ENCODE data around the gene EPB41. TPM values are rescaled to one million over a fixed set of nuclear protein-coding genes. Genes with fewer than 3 reads are reported as not detected.

EPB41 gene
- total RNA-seq, 2 experiments from 2014 or later, result 162 to 170 TPM

DNA sequence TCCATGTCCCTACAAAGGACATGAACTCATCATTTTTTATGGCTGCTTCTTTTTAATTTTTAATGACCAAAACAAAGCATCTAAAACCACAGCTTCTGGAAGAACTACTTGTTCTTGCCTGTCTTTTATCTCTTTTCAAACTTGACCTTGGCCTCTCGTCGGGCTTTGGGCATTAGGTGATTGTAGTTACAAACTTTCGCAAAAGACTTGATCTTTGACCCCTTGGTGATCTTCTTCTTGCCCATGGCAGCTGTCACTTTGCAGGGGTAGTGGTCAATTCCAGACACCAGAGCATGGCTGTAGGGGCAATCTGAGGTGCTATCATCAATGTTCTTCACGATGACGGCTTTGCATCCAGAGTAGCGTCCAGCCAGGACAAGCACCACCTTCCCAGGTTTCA, 67.8 kb downstream of the EPB41 start:
- peaks cover 8% of the 10 kb centered on the region for H3K4me1 Mint-ChIP-seq
- POLR2A ChIA-PET, result no interaction called here
- no peak for ATAC-seq (ENCODE audit: low read depth)
- no peaks in the 10 kb centered on the region for H3K27me3 Mint-ChIP-seq
- H3K4me3 Mint-ChIP-seq, result no peak overlapping the region
- H3K27ac Mint-ChIP-seq, result no peak overlapping the region
- DNase-seq, result no peak
- peaks cover 21% of the 10 kb centered on the region for H3K36me3 Mint-ChIP-seq
- H3K9me3 Mint-ChIP-seq, result peaks cover 1% of the 10 kb centered on the region

DNA sequence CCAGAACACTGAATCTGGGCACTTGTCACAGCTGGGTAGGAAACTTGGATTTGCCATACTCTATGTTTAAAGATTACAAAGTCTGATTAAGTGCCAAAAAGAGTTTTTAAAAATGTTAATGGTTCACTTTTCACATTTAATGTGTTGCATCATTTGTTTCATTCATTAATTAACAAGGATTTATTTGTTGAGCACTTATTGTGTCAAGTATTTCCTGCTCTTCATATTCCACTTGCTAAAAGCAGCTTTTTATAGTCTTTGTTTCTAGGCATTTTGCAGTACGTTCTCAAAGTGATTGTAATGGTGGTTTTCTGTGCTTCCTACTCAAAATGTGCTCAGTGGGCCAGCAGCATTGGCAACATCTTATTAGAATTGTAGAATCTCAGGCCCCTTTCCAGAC, 68.7 kb downstream of the EPB41 start:
- no peak overlapping the region for H3K27ac Mint-ChIP-seq
- POLR2A ChIA-PET, result no interaction called here
- H3K27me3 Mint-ChIP-seq, result no peaks in the 10 kb centered on the region
- no peak overlapping the region for H3K4me3 Mint-ChIP-seq
- ATAC-seq (ENCODE audit: low read depth), result no peak
- DNase-seq, result no peak
- H3K4me1 Mint-ChIP-seq, result peaks cover 6% of the 10 kb centered on the region
- H3K9me3 Mint-ChIP-seq, result peaks cover 1% of the 10 kb centered on the region
- H3K36me3 Mint-ChIP-seq, result peaks cover 26% of the 10 kb centered on the region

DNA sequence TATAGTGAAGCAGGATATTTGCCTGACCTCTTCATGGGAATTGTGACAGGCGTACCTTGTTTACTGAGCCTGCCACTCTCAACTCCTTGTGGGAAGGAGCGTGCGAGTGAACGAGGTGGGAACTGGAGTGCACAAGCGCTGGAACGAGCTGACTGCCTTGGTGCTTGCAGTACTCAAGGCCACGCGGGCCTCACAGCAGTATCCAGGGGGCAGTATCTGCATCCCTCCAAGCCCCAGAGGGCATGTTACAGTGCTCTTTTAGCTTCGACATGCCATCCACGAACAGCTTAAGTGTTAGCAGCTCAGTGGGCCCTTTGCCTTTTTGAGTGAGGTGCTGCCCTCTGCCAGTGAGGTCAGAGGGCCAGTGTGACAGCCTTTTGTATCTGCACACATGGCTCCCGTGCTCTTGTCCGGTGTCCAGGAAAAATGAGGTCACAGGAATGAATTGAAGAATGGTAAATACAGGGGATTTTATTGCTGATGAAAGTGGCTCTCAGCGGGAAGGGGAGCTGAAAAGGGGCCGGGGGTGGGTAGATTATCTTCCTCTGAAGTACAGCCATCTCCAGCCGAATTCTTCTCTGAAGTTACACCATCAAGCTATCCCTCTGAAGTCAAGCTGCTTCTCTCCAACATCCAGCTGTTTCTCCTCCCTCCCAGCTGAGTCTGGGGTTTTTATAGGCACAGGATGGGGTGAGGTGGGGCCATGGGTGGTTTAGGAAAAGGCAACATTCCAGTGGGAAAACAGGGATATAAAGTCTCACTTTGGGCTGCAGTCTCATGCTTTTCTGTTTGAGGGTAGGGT, 69.3 kb downstream of the EPB41 start:
- H3K36me3 Mint-ChIP-seq, result peaks cover 25% of the 10 kb centered on the region
- no peak overlapping the region for H3K27ac Mint-ChIP-seq
- H3K27me3 Mint-ChIP-seq, result no peaks in the 10 kb centered on the region
- peaks cover 6% of the 10 kb centered on the region for H3K4me1 Mint-ChIP-seq
- H3K4me3 Mint-ChIP-seq, result no peak overlapping the region
- peaks cover 1% of the 10 kb centered on the region for H3K9me3 Mint-ChIP-seq
- no peak for DNase-seq
- no peak for ATAC-seq (ENCODE audit: low read depth)
- POLR2A ChIA-PET, result no interaction called here

DNA sequence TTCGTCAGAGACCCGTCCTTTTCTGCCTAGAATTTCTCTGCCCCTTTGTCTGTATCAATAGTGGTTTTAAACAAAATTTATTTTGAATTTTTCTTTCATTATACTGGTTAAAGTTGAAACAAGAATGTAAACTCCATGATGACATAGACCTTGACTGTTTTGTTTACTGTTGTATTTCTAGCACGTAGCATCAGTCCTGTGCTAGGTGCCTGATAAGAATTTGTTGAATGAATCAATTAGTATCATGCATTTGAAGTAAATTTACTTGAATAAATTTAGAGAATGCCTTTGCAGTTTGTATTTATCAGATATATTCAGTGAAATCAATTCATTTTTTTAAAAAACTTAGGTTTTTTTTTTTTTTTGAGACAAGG, 69.9 kb downstream of the EPB41 start:
- ATAC-seq (ENCODE audit: low read depth), result no peak
- Mint-ChIP-seq H3K27ac (no peak overlapping the region), H3K27me3 (no peaks in the 10 kb centered on the region), H3K4me3 (no peak overlapping the region), H3K9me3 (peaks cover 1% of the 10 kb centered on the region), H3K4me1 (peaks cover 6% of the 10 kb centered on the region), H3K36me3 (peaks cover 24% of the 10 kb centered on the region)
- DNase-seq, result no peak
- POLR2A ChIA-PET, result interaction anchor here (0.6 kb wide), 1 partner anchor 124 kb away, joined by 3 read pairs; no protein-coding TSS in a partner anchor

DNA sequence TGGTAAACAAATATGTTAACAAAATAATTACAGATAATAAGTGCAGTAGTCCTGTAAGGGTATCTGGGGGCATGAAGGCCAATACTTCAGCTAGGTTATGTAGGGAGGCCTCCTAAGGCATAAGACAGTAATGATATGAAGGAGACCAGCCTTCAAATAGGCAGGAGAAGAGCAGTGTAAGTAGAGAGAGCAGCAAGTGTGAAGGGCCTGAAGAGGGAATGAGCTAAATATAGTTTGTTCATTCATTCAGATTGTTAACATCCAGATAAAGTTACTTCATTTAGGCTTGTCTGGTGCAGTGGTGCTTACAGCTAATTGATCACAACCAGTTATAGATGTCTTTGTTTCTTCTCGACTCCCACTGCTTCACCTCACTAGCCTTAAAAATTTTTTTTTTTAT, 71.1 kb downstream of the EPB41 start:
- Mint-ChIP-seq H3K4me1 (peaks cover 6% of the 10 kb centered on the region), H3K27ac (no peak overlapping the region), H3K4me3 (no peak overlapping the region), H3K27me3 (no peaks in the 10 kb centered on the region), H3K36me3 (peaks cover 18% of the 10 kb centered on the region), H3K9me3 (peaks cover 1% of the 10 kb centered on the region)
- POLR2A ChIA-PET, result no interaction called here
- DNase-seq (no peak), ATAC-seq (ENCODE audit: low read depth) (no peak)

DNA sequence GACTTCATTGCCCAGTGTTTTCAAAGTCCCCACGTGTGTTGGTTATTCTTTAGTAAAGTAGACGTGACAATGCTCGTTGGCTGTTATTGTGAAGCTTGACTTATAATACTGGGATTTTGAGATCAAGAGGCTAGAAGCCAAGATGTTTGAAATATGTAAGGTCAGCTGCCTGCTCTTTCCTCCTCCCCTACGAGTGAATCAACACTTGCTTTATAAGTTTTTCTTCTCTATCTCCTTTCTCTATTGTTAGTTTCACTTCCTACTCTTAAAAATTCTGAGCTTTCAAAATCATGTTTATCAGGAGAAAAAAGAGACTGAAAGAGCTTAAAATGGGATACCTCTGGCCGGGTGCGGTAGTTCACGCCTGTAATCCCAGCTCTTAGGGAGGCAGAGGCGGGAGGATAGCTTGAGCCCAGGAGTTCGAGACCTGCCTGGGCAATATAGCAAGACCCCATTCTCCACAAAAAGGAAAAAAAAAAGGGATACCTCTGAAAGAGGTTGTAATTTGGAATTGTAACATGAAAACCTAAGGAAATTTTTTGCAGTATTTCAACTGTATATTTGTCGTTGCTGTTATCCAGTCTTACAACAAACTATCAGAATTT, 72.0 kb downstream of the EPB41 start:
- no peaks in the 10 kb centered on the region for H3K27me3 Mint-ChIP-seq

DNA sequence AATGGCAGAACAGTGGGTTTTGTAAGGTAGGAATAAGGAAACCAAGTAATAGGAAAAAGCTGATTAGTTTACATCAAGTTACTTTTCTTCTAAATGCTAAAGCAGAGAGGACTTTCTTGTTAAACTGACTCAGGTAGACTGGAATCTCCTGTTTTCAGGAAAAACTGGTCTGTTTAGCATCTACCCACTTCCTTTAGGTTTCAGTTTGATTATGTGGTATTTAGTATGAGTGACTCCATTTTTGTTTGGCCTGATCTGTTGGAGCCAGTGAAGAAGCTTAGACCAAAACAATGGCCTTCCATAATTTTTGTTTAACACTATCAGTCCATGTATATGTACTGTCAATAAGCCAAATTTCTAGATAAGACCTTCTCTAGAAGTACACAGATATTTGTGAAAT, 88.4 kb downstream of the EPB41 start:
- Mint-ChIP-seq H3K27ac (no peak overlapping the region), H3K9me3 (no peaks in the 10 kb centered on the region), H3K4me1 (peaks cover 3% of the 10 kb centered on the region), H3K27me3 (no peaks in the 10 kb centered on the region), H3K36me3 (peaks cover 30% of the 10 kb centered on the region), H3K4me3 (no peak overlapping the region)
- POLR2A ChIA-PET, result no interaction called here
- no peak for DNase-seq
- no peak for ATAC-seq (ENCODE audit: low read depth)

More for the DNA sequence above, 72.0 kb downstream of the EPB41 start:
- Mint-ChIP-seq H3K9me3 (peaks cover 1% of the 10 kb centered on the region), H3K27ac (no peak overlapping the region), H3K4me1 (peaks cover 3% of the 10 kb centered on the region), H3K4me3 (no peak overlapping the region), H3K36me3 (peaks cover 15% of the 10 kb centered on the region)
- ATAC-seq (ENCODE audit: low read depth) (no peak), DNase-seq (no peak)
- POLR2A ChIA-PET, result no interaction called here

DNA sequence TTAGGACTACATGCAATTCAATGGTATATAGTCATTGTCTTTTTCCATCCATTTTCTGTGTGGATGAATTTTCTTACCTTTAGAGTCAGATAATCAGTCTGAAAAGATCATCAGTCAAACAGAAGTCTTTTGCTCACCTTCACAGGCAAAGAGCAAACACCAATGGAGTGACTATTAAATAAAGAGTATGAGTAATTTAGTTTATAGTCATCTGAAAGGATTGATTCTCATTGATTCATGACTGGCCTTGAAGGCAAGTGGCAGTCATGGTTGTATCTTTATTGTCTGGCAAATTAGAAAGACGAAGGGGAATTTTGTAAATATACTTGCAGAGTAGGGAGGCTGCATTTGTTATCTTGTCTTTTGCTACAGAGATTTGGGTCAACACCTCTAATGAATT, 89.9 kb downstream of the EPB41 start:
- Mint-ChIP-seq H3K4me3 (no peak overlapping the region), H3K36me3 (peaks cover 30% of the 10 kb centered on the region), H3K27me3 (no peaks in the 10 kb centered on the region), H3K9me3 (no peaks in the 10 kb centered on the region), H3K4me1 (peaks cover 3% of the 10 kb centered on the region), H3K27ac (no peak overlapping the region)
- DNase-seq, result no peak
- no peak for ATAC-seq (ENCODE audit: low read depth)
- POLR2A ChIA-PET, result no interaction called here

DNA sequence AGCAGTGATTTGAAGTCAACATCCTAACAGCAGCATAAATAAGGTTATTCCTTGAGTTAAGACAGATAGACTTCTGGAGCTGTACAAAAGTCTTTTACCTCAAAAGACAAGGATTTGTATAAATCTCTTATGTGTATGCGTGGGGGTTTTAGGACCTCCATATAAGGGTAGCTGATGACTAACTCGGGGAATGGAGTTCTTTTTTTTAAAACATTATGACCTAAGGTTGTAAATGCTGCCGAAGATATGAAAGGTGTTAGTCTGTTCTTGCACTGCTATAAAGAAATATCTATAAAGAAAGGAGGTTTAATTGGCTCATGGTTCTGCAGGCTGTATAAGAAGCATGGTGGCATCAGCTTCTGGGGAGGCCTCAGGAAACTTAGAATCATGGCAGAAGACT, 90.4 kb downstream of the EPB41 start:
- Mint-ChIP-seq H3K4me1 (peaks cover 3% of the 10 kb centered on the region), H3K9me3 (no peaks in the 10 kb centered on the region), H3K36me3 (peaks cover 27% of the 10 kb centered on the region), H3K27me3 (no peaks in the 10 kb centered on the region), H3K27ac (no peak overlapping the region), H3K4me3 (no peak overlapping the region)
- ATAC-seq (ENCODE audit: low read depth), result no peak
- no peak for DNase-seq
- POLR2A ChIA-PET, result interaction anchor here (0.6 kb wide), 1 partner anchor 369 kb away, joined by 4 read pairs; no protein-coding TSS in a partner anchor

DNA sequence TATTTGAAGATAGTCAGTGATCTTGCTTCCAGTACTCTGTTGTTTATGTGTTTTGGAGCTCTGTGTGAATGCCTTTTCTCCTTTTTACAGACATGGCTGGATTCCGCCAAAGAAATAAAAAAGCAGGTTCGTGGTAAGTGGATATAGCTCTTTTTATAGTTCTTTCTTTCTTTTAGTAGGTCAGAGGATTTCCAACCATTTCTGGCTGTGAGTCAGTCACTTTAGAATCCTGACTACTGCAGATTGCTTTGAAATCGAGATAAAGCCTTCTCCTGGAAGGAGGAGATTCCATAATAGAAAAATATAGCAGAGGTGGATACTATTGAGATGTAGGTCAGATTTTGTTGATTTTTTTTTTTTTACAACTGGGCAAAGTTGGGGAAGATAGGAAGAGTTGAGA, 97.4 kb downstream of the EPB41 start:
- no peak for DNase-seq
- H3K36me3 Mint-ChIP-seq, result peaks cover 12% of the 10 kb centered on the region
- H3K27ac Mint-ChIP-seq, result no peak overlapping the region
- no peak for ATAC-seq (ENCODE audit: low read depth)
- POLR2A ChIA-PET, result no interaction called here
- H3K27me3 Mint-ChIP-seq, result no peaks in the 10 kb centered on the region
- H3K9me3 Mint-ChIP-seq, result no peaks in the 10 kb centered on the region
- no peaks in the 10 kb centered on the region for H3K4me1 Mint-ChIP-seq
- no peak overlapping the region for H3K4me3 Mint-ChIP-seq

DNA sequence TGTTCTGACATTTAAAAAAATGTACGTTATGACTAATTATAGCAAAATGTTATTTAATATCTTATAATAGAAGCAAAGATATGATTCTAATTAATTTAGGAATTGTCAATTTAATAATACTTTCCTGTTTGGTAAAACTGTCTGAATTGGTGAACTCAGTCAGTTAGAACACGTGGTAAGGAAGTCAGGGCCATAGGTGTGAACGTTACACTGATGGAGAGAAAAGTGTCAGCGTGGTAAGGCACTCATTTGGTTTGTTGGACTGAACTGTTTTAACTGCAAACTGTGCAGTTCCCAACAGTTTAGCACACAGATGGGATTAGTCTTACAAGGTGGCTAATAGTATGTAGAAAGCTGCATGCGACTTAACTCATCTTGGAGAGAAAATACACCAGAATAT, 102.9 kb downstream of the EPB41 start:
- DNase-seq, result no peak
- no peaks in the 10 kb centered on the region for H3K4me1 Mint-ChIP-seq
- no peak for ATAC-seq (ENCODE audit: low read depth)
- no peaks in the 10 kb centered on the region for H3K9me3 Mint-ChIP-seq
- no peak overlapping the region for H3K27ac Mint-ChIP-seq
- H3K4me3 Mint-ChIP-seq, result no peak overlapping the region
- H3K36me3 Mint-ChIP-seq, result peaks cover 8% of the 10 kb centered on the region
- POLR2A ChIA-PET, result no interaction called here
- H3K27me3 Mint-ChIP-seq, result no peaks in the 10 kb centered on the region

DNA sequence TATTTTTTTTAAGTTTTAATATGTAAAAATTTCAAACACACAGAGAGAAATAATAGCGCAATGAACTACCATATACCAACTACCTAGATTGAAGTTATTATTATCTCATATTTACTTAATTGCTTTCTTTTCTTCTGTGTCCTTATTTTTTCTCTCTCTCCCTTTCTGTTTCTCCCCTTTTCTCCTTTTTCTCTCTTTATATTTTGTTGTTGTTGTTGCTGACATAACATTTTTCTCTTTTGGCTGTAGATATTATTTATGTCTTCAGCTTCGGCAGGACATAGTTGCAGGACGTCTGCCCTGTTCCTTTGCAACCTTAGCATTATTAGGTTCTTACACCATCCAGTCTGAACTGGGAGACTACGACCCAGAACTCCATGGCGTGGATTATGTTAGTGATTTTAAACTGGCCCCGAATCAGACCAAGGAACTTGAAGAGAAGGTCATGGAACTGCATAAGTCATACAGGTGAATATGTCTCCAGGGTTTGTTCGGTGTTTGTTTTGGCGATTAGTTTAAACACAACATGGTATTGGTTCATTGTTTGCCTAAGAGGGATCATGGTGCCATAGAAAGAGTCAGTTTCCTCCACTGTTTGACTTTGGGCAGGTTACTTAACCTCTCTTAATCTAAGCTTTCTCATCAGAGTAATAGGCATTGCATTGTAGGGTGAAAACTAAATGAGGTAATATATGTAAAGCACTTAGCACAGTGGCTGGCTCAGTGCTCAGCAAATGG, 103.8 kb downstream of the EPB41 start:
- Mint-ChIP-seq H3K9me3 (no peaks in the 10 kb centered on the region), H3K4me1 (no peaks in the 10 kb centered on the region), H3K4me3 (no peak overlapping the region), H3K27me3 (no peaks in the 10 kb centered on the region), H3K36me3 (peaks cover 8% of the 10 kb centered on the region), H3K27ac (no peak overlapping the region)
- POLR2A ChIA-PET, result interaction anchor here (1.4 kb wide), 1 partner anchor 689 kb away, joined by 3 read pairs; the partner anchor contains the start of gene MED18
- DNase-seq (no peak), ATAC-seq (ENCODE audit: low read depth) (no peak)

DNA sequence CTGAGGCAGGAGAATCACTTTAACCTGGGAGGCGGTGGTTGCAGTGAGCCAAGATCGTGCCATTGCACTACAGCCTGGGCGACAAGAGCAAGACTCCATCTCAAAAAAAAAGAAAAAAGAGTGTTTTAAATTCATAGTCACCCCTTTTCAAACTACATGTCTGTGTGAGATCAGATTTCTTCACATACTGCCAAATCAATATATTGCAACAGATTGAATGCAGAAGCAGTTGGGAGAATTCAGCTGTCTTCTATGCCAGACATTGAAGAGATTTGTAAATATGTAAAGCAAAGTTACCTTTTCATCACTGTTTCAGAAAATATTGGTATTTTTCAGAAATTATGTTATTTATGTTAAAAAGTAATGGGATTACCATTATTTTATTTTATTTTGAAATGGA, 108.3 kb downstream of the EPB41 start:
- no peaks in the 10 kb centered on the region for H3K27me3 Mint-ChIP-seq
- no peaks in the 10 kb centered on the region for H3K9me3 Mint-ChIP-seq
- no peak overlapping the region for H3K4me3 Mint-ChIP-seq
- DNase-seq (no peak), ATAC-seq (ENCODE audit: low read depth) (no peak)
- POLR2A ChIA-PET, result no interaction called here
- peaks cover 14% of the 10 kb centered on the region for H3K36me3 Mint-ChIP-seq
- no peak overlapping the region for H3K27ac Mint-ChIP-seq
- H3K4me1 Mint-ChIP-seq, result peaks cover 2% of the 10 kb centered on the region

DNA sequence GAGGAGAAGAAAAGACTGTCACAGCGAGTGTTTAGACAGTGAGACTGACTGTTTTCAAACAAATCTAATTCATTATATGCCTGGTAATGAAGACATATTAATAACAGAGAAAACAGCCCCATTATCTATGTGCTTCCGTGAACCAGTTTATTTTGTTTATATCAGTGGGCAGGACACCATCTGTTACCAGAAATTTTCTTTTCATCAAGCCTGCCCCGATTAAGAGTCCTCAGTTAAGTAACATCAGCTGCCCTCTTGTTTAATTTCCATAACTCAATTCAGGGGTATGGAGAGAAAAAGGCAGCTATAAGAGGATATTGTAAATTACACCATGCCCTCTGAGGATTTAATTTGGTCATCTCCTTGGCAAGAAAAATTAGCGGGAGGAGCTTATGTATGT, 115.3 kb downstream of the EPB41 start:
- POLR2A ChIA-PET, result no interaction called here
- no peaks in the 10 kb centered on the region for H3K27me3 Mint-ChIP-seq
- ATAC-seq (ENCODE audit: low read depth), result no peak
- peaks cover 2% of the 10 kb centered on the region for H3K4me1 Mint-ChIP-seq
- no peak overlapping the region for H3K4me3 Mint-ChIP-seq
- H3K36me3 Mint-ChIP-seq, result peaks cover 13% of the 10 kb centered on the region
- H3K27ac Mint-ChIP-seq, result no peak overlapping the region
- DNase-seq, result no peak
- H3K9me3 Mint-ChIP-seq, result no peaks in the 10 kb centered on the region
